Epithelial cell of esophagus (primary cell): ENCODE measurements around the gene SAMD9L.

Source experiments
- DNase-seq: peaks from one replicate; pipeline ENCODE4 v3.0.0; 2010; ENCODE audit warnings: low read depth
- H3K4me3 ChIP-seq: 2 replicates; pipeline ENCODE4 v1.5.1; 2011; ENCODE audit warnings: mild to moderate bottlenecking, low read length, control low read depth
- TF ChIP-seq, protein P1 (sequence below): IDR thresholded peaks from 2 replicates; pipeline ENCODE4 v1.5.1; 2011; ENCODE audit warnings: low read depth, mild to moderate bottlenecking, low read length, control low read depth, inconsistent platforms; ENCODE audit not compliant: insufficient read depth; ENCODE audit errors: missing control alignments

Gene SAMD9L

GRCh38 chr7:93178213-93178612 is 30.0 kb upstream of the SAMD9L start:
- peak; percentile 41 for DNase-seq
- H3K4me3 ChIP-seq, result no peak overlapping the region
- TF ChIP-seq, protein P1, sequence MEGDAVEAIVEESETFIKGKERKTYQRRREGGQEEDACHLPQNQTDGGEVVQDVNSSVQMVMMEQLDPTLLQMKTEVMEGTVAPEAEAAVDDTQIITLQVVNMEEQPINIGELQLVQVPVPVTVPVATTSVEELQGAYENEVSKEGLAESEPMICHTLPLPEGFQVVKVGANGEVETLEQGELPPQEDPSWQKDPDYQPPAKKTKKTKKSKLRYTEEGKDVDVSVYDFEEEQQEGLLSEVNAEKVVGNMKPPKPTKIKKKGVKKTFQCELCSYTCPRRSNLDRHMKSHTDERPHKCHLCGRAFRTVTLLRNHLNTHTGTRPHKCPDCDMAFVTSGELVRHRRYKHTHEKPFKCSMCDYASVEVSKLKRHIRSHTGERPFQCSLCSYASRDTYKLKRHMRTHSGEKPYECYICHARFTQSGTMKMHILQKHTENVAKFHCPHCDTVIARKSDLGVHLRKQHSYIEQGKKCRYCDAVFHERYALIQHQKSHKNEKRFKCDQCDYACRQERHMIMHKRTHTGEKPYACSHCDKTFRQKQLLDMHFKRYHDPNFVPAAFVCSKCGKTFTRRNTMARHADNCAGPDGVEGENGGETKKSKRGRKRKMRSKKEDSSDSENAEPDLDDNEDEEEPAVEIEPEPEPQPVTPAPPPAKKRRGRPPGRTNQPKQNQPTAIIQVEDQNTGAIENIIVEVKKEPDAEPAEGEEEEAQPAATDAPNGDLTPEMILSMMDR, result peak; percentile 33

DNA sequence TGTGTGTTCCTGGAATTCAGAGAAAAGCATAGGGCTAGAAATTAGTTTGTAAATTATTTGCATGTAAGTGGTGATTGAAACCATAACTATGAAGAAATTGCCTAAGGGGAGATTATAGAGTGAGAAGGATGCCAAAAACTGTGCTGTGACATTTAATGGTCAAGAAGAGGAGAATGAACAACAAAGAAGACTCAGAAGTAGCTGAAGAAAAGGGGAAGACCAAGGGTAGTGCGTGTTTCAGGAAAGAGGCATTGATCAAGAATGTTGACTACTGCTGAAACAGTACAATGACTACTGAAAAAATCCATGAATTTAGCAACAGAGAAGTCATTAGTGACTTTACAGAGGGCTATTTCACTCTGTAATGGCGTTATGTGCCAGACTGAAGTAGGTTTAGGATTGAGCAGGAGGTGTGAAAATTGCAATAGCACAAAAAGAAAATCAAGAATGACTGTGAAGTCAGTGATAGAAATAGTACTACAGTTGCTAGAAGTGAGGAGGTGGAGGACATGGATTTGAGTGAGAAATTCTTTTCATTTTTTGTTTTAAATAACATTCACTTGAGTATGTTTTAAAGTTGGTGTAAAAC is 28.9 kb upstream of the SAMD9L start:
- H3K4me3 ChIP-seq, result no peak overlapping the region
- no peak for DNase-seq
- TF ChIP-seq, protein P1, result no peak

GRCh38 chr7:93175219-93175618 is 27.0 kb upstream of the SAMD9L start:
- no peak for DNase-seq
- TF ChIP-seq, protein P1, result no peak
- no peak overlapping the region for H3K4me3 ChIP-seq

DNA sequence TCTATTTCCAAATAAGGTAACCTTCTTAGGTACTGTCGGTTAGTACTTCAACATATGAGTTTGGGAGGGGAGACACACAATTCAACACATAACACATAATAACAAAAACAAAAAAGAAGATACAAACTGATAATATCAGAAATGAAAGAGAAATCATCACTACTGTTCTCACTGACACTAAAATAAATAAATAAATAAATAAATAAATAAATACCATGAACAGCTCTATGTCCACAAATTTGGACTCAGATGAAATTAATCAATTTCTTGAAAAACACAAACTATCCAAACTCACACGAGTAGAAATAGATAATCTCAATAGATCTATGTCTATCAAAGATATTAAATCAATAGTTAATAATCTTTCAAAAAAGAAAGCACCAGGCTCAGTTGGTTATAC is 24.5 kb upstream of the SAMD9L start:
- no peak for DNase-seq
- TF ChIP-seq, protein P1, result no peak
- H3K4me3 ChIP-seq, result no peak overlapping the region

- H3K4me3 ChIP-seq, result no peak overlapping the region
- TF ChIP-seq, protein P1, result no peak
- peak; percentile 38 for DNase-seq
Measured at GRCh38 chr7:93171606-93172226, 23.5 kb upstream of the SAMD9L start.

GRCh38 chr7:93165447-93165846 is 17.3 kb upstream of the SAMD9L start:
- no peak overlapping the region for H3K4me3 ChIP-seq
- no peak for DNase-seq
- TF ChIP-seq, protein P1, result no peak

DNA sequence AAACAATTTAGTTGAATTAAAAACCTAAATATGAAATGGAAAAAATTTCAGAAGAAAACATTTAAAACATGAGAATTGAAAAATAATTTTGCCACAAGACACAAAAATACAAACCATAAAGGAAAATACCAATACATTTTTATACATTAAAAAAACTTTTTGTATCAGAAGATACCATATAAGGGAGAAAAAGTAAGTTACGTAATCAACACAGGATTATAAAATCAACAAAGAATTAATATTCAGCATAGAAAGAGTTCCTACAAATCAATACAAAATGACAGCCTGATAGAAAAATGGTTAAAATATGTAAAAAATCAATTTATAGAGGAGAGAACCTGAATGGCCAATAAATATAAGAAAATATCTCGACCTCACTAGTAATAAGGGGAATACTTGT is 16.6 kb upstream of the SAMD9L start:
- no peak for DNase-seq
- H3K4me3 ChIP-seq, result no peak overlapping the region

More for the DNA sequence above, 16.6 kb upstream of the SAMD9L start:
- TF ChIP-seq, protein P1, result no peak
